GM21529 (cell line): ENCODE data around the gene SPRR2D.
"Not testable (repeated sequence)": the region's sequence is repeated elsewhere in the genome, so short reads cannot be mapped to it uniquely, and the experiment has no call there.

Source experiments
- ATAC-seq: cut with Tn5 transposase; IDR thresholded peaks from one replicate; pipeline ENCODE4 v1.9.1; 2021; ENCODE audit not compliant: unreplicated experiment

SPRR2D gene

GRCh38 chr1:153040950-153041631 lies at the start of gene SPRR2D:
Gene SPRR2D, minus strand, starts transcription at chr1:153041120. Its CDS starts 774 bp downstream, at chr1:153040346.
- no peak for ATAC-seq

- ATAC-seq, result no peak
Measured at GRCh38 chr1:153087652-153088051, 46.7 kb upstream of the SPRR2D start.

- ATAC-seq, result no peak
Measured at GRCh38 chr1:153081736-153082135, 40.8 kb upstream of the SPRR2D start.

GRCh38 chr1:153072806-153073726 lies 32.1 kb upstream of the SPRR2D start:
- no peak for ATAC-seq

GRCh38 chr1:153071511-153071910 lies 30.6 kb upstream of the SPRR2D start, which contains the start of gene SPRR2B:
Gene SPRR2B, minus strand, starts transcription at chr1:153071611. Its CDS starts 772 bp downstream, at chr1:153070839.
- ATAC-seq, result no peak

- ATAC-seq, result no peak
Measured at GRCh38 chr1:153070243-153070642, 29.3 kb upstream of the SPRR2D start.

GRCh38 chr1:153058826-153059784 lies 18.2 kb upstream of the SPRR2D start:
- no peak for ATAC-seq

- ATAC-seq, result no peak
Measured at GRCh38 chr1:153058154-153058553, 17.2 kb upstream of the SPRR2D start.

GRCh38 chr1:153057375-153057774 lies 16.5 kb upstream of the SPRR2D start, which contains the start of gene SPRR2A:
Gene SPRR2A, minus strand, starts transcription at chr1:153057512. Its CDS starts 777 bp downstream, at chr1:153056735.
- no peak for ATAC-seq

- not testable (repeated sequence) for ATAC-seq
Measured at GRCh38 chr1:153056111-153056510, 15.2 kb upstream of the SPRR2D start.

GRCh38 chr1:153049211-153049610 lies 8.3 kb upstream of the SPRR2D start:
- ATAC-seq, result no peak

GRCh38 chr1:153035211-153035610 lies 5.7 kb downstream of the SPRR2D start:
- ATAC-seq, result no peak

GRCh38 chr1:153032677-153033308 lies 8.1 kb downstream of the SPRR2D start:
- ATAC-seq, result no peak

GRCh38 chr1:153032073-153032472 lies 8.8 kb downstream of the SPRR2D start:
- no peak for ATAC-seq

GRCh38 chr1:153030895-153031294 lies 10.0 kb downstream of the SPRR2D start, which contains the start of gene SPRR1B:
Gene SPRR1B, plus strand, starts transcription at chr1:153031203. Its CDS starts 1,143 bp downstream, at chr1:153032346.
- no peak for ATAC-seq

- ATAC-seq, result no peak
Measured at GRCh38 chr1:153028766-153029165, 12.2 kb downstream of the SPRR2D start.

GRCh38 chr1:153025797-153026196 lies 15.1 kb downstream of the SPRR2D start:
- ATAC-seq, result no peak

GRCh38 chr1:153024413-153024812 lies 16.5 kb downstream of the SPRR2D start:
- ATAC-seq, result no peak

- no peak for ATAC-seq
Measured at GRCh38 chr1:153023109-153023508, 17.8 kb downstream of the SPRR2D start.

- not testable (repeated sequence) for ATAC-seq
Measured at GRCh38 chr1:153022340-153022739, 18.6 kb downstream of the SPRR2D start.
